Measurements from ENCODE around the gene CDH13.

CDH13 gene

DNA sequence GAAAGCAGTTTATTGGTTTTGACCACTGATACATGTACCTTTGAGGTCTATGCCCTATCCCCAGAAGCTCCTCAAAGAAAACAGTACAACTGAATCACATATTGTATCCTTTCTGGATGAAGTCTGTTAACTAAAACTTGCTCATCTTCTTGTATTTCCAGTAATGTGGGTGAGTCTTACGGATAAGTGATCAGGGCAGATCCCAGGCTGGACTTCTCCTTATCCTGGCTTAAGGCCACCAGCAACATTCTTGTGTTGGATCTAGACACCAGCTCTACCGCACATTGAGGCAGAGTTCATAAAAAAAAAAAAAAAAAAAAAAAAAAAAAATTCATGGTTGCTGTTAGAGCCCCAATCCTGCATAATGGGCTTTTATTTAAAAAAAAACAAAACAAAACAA lies 644.4 kb downstream of the CDH13 start:
- no peak overlapping the region for H3K27ac ChIP-seq
- no peak for TF ChIP-seq ZFX (IDR thresholded peaks at IDR 0.05)
- TF ChIP-seq, protein P1, sequence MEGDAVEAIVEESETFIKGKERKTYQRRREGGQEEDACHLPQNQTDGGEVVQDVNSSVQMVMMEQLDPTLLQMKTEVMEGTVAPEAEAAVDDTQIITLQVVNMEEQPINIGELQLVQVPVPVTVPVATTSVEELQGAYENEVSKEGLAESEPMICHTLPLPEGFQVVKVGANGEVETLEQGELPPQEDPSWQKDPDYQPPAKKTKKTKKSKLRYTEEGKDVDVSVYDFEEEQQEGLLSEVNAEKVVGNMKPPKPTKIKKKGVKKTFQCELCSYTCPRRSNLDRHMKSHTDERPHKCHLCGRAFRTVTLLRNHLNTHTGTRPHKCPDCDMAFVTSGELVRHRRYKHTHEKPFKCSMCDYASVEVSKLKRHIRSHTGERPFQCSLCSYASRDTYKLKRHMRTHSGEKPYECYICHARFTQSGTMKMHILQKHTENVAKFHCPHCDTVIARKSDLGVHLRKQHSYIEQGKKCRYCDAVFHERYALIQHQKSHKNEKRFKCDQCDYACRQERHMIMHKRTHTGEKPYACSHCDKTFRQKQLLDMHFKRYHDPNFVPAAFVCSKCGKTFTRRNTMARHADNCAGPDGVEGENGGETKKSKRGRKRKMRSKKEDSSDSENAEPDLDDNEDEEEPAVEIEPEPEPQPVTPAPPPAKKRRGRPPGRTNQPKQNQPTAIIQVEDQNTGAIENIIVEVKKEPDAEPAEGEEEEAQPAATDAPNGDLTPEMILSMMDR (conservative IDR thresholded peaks at IDR 0.05): no peak

DNA sequence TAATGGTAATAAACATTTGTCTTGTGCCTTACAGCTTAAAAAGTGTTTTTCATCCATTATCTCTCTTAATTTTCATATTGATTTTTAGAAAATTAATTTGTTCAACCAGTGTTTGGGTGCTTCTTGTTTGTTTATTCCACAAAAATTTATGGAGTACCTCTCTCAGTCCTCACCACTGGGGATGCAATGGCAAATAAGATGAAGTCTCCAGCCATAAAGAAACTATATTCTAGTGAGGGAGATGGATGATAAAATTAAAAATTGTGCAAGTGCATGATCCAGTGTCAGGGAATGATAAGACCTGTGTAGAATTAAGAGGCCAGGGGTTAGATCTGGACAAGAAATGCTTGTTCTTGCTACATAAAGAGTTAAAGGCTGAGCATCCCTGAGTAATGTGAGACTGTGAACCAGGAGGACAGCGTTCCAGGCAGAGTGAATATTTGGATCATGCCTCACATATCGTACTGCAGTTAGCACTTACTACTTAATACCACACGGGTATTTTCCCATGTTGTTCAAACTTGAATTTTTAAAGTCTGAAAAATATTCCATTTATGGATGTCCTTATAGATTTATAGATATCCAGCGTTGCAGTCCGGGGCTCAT lies 645.3 kb downstream of the CDH13 start:
- TF ChIP-seq, protein P1 (conservative IDR thresholded peaks at IDR 0.05): no peak
- no peak for TF ChIP-seq ZFX (IDR thresholded peaks at IDR 0.05)
- no peak overlapping the region for H3K27ac ChIP-seq

DNA sequence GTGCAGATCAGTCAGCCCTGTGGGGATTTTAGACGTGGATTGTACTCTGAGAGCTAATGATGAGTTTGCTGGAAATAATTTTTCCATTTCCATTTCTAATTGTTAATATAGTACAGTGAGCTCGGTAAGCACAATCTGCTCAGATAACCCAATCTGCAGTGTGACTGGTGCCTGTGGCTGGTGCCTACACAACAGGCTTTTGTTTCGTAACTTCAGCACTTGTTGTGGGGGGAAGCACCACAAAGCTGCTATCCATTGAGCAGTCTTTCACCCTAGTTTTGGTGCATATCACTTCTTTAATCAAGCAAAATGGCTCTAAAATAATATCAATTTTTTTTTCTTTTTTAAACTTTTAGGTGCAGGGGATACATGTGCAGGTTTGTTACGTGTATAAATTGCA lies 646.1 kb downstream of the CDH13 start:
- no peak overlapping the region for H3K27ac ChIP-seq
- TF ChIP-seq, protein P1 (conservative IDR thresholded peaks at IDR 0.05): no peak
- TF ChIP-seq ZFX (IDR thresholded peaks at IDR 0.05): no peak

DNA sequence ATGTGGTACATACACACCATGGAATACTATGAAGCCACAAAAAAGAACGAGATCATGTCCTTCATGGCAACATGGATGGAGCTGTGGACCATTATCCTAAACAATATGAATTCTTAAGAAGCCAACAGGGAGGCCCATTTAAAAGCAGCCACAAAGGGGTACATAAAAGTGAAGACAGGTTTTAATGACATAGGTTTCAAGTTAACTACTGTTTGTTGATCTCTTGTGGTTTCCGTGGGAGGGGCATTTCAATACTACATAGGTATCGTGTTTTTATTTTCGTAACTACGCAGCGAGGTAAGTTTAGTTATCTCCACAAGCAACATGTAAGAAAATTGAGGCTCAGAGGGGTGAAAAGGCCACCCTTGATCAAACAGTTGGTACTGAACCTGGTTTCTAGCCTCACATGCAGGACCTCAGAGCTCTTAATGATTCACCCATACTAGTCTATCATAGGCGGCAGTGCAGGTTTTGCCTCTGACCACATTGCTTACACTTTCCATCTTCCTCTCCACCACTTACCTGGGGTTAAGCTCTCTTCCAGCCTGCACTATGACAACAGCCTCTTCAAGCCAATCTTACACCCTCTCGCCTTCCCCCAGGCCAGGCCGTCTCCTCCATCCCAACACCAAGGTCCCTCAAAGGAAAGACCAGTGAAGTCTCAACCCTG lies 646.9 kb downstream of the CDH13 start:
- TF ChIP-seq ZFX (IDR thresholded peaks at IDR 0.05): no peak
- H3K27ac ChIP-seq: no peak overlapping the region

DNA sequence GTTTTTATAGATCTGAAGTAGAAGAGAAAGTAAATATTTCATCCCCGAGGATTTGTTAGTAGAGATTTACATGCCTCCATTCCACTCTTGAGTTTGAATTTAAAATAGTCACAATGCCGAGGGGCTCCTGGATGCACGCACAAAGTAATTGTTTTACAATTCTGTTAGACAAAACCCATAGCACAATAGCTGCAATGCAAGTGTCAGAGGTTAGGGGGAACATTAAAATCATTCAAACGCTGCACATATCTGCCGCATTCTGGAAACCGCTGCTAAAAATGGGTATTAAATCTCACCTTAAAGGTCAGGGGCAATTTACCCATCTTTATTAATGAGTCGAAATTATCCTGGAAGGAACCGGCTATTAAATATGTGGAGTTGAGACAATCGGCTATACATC lies 652.5 kb downstream of the CDH13 start:
- no peak overlapping the region for H3K27ac ChIP-seq
- TF ChIP-seq ZFX (IDR thresholded peaks at IDR 0.05): no peak
- TF ChIP-seq, protein P1 (conservative IDR thresholded peaks at IDR 0.05): no peak

DNA sequence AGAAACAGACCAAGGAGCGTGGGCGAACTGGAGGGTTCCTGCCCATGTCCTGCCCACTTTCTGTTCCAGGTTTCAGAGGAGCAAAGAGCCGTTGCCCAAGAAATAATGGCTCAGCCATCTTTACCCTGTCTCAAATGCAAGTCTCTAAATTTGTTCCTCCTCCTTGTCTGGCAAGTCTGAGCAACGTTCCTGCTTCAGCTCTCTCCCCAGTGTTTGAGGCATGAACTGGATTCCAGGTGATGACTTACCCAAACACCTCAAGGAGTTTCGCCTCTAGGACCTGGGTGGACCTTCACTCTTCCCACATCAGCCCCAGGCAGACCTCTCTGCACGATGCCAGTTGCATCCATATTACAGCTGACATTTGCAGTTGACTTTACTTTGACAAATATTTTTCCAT lies 659.2 kb downstream of the CDH13 start:
- H3K27ac ChIP-seq: no peak overlapping the region
- no peak for TF ChIP-seq ZFX (IDR thresholded peaks at IDR 0.05)
- TF ChIP-seq, protein P1 (conservative IDR thresholded peaks at IDR 0.05): no peak

DNA sequence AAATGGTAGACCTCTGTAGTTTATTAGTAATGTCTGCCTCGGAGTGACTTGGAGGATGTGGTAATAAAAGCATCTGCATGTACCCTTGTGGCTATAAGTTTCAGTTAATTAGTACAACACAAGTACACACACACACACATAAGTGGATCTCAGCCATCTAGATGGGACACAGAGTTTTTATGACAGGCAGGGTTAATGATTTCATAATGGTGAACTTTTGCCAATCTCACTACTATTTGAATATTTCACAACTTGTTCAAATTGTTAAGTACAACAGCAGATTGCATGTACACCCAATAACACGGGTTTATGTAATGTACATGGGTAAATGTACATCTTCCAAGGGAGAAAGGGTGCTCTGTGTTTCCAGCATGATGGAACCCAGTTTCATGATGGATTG lies 669.7 kb downstream of the CDH13 start:
- TF ChIP-seq ZFX (IDR thresholded peaks at IDR 0.05): no peak
- TF ChIP-seq, protein P1 (conservative IDR thresholded peaks at IDR 0.05): no peak
- no peak overlapping the region for H3K27ac ChIP-seq

DNA sequence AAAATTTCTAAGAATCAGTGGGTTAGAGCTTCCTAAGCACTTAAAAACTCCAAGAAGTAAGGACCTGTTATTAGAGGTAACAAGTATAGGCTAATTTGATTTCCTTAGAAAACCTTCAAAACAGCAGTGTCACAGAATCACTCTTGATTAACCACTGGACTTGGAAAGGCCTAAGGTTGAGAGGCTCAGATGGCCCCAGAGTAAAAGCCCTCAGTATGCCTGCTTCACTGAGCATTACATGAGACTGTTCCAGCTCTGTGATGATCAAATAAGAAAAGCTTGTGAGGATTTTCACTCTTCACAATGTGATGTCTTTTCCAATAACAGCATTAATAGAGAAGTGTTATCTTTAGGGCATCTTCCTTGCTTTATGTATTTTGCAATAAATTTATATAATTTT lies 671.8 kb downstream of the CDH13 start:
- TF ChIP-seq, protein P1 (conservative IDR thresholded peaks at IDR 0.05): no peak
- no peak for TF ChIP-seq ZFX (IDR thresholded peaks at IDR 0.05)

More for the DNA sequence above, 671.8 kb downstream of the CDH13 start:
- no peak overlapping the region for H3K27ac ChIP-seq
